HepG2 (cell line): ENCODE measurements around the gene GATD1. TPM values are rescaled to one million over a fixed set of nuclear protein-coding genes. Genes with fewer than 3 reads are reported as not detected.
A peak's percentile ranks its signal among the peaks of the same experiment; 100 is the strongest.

Source experiments
- ARID2 ChIP-seq: sonication (generic); formaldehyde crosslinking; IDR thresholded peaks from 2 replicates; pipeline ENCODE4 v1.8.1; 2022; ENCODE audit warnings: mild to moderate bottlenecking, missing genetic modification reagents, borderline replicate concordance
- CENPT ChIP-seq: sonication (generic); formaldehyde crosslinking; IDR thresholded peaks from 2 replicates; pipeline ENCODE4 v1.8.0; 2022; ENCODE audit warnings: low read depth, mild to moderate bottlenecking, moderate library complexity, missing genetic modification reagents
- GATAD2A ChIP-seq: IDR thresholded peaks from 2 replicates; pipeline ENCODE4 v1.6.1; 2016
- HDAC1 ChIP-seq: sonication (generic); formaldehyde crosslinking; IDR thresholded peaks from 2 replicates; pipeline ENCODE4 v1.5.1; 2020; ENCODE audit warnings: mild to moderate bottlenecking, missing genetic modification reagents
- KLF13 ChIP-seq: sonication (generic); formaldehyde crosslinking; IDR thresholded peaks from 2 replicates; pipeline ENCODE4 v1.4.0; 2020; ENCODE audit warnings: mild to moderate bottlenecking, missing genetic modification reagents
- NPAS2 ChIP-seq: sonication (generic); formaldehyde crosslinking; IDR thresholded peaks from 2 replicates; pipeline ENCODE4 v1.8.0; 2022; ENCODE audit warnings: mild to moderate bottlenecking, missing genetic modification reagents, borderline replicate concordance
- PITX1 ChIP-seq: sonication (generic); formaldehyde crosslinking; IDR thresholded peaks from 2 replicates; pipeline ENCODE4 v1.5.1; 2020; ENCODE audit warnings: mild to moderate bottlenecking, missing genetic modification reagents
- PRPF4 ChIP-seq: fragments of 200-400 bp; formaldehyde crosslinking; IDR thresholded peaks from 2 replicates; pipeline ENCODE4 v1.6.1; 2016; ENCODE audit warnings: low read length, low read depth; ENCODE audit not compliant: poor library complexity, severe bottlenecking
- RBM39 ChIP-seq: fragments of 200-400 bp; formaldehyde crosslinking; IDR thresholded peaks from one replicate; pipeline ENCODE4 v1.6.1; 2018; ENCODE audit warnings: antibody characterized with exemption, mild to moderate bottlenecking, low read depth, low read length; ENCODE audit not compliant: poor library complexity, severe bottlenecking
- SMAD1 ChIP-seq: sonication (generic); formaldehyde crosslinking; IDR thresholded peaks from 2 replicates; pipeline ENCODE4 v1.4.0; 2020; ENCODE audit warnings: missing genetic modification reagents, low read depth, mild to moderate bottlenecking, borderline replicate concordance
- ZBTB8A ChIP-seq: sonication (generic); formaldehyde crosslinking; IDR thresholded peaks from 2 replicates; pipeline ENCODE4 v1.4.0; 2020; ENCODE audit warnings: mild to moderate bottlenecking, low read depth, missing genetic modification reagents, borderline replicate concordance
- ZNF234 ChIP-seq: sonication (generic); formaldehyde crosslinking; conservative IDR thresholded peaks from 2 replicates; pipeline ENCODE4 v1.5.1; 2020; ENCODE audit warnings: mild to moderate bottlenecking, missing genetic modification reagents
- ZNF326 ChIP-seq: sonication (generic); formaldehyde crosslinking; IDR thresholded peaks from 2 replicates; pipeline ENCODE4 v1.4.0; 2020; ENCODE audit warnings: missing genetic modification reagents, borderline replicate concordance
- ZNF557 ChIP-seq: sonication (generic); formaldehyde crosslinking; IDR thresholded peaks from 2 replicates; pipeline ENCODE4 v1.4.0; 2020; ENCODE audit warnings: missing genetic modification reagents
- ZNF569 ChIP-seq: sonication (generic); formaldehyde crosslinking; IDR thresholded peaks from 2 replicates; pipeline ENCODE4 v1.5.0; 2020; ENCODE audit warnings: mild to moderate bottlenecking, missing genetic modification reagents, moderate library complexity, borderline replicate concordance
- ZNF674 ChIP-seq: sonication (generic); formaldehyde crosslinking; IDR thresholded peaks from 2 replicates; pipeline ENCODE4 v1.5.0; 2020; ENCODE audit warnings: low read depth, mild to moderate bottlenecking, missing genetic modification reagents
- ZNF792 ChIP-seq: IDR thresholded peaks from 2 replicates; pipeline ENCODE4 v1.6.1; 2016
- ZSCAN12 ChIP-seq: sonication (generic); formaldehyde crosslinking; IDR thresholded peaks from 2 replicates; pipeline ENCODE4 v1.9.0; 2021; ENCODE audit warnings: mild to moderate bottlenecking, missing genetic modification reagents
- polyA plus RNA-seq, 8 experiments: library from polyadenylated mRNA; depleted of rRNA in 3 of 8; stranded (reverse) in 7 of 8; unstranded in 1 of 8; fragments of >200 nt; fragmentation: Illumina TruSeq in 4 of 8; extraction: Trizol in 4 of 8; gene quantifications; 2 replicates each; pipeline versions ENCODE4 v1.2.1 to v1.2.3, GENCODE V29; 2011 to 2016; ENCODE audit warnings: low read depth in 4 of 8, missing spikeins in 1 of 8, mixed read lengths in 1 of 8; ENCODE audit not compliant: insufficient read depth in 1 of 8
- total RNA-seq, 5 experiments: library from RNA; depleted of rRNA; stranded (reverse); fragments of >200 nt; fragmentation: Illumina TruSeq; extraction: Trizol; gene quantifications; 2 replicates each; pipeline ENCODE4 v1.2.3, GENCODE V29; 2016; ENCODE audit warnings: low read depth in 1 of 5
- TF ChIP-seq, protein P1 (sequence below): sonication (generic); formaldehyde crosslinking; IDR thresholded peaks from 2 replicates; pipeline ENCODE4 v1.8.0; 2022; ENCODE audit warnings: mild to moderate bottlenecking, missing genetic modification reagents; ENCODE audit not compliant: insufficient replicate concordance
- TF ChIP-seq, protein P2 (sequence below): sonication (generic); formaldehyde crosslinking; IDR thresholded peaks from one replicate; pipeline ENCODE4 v1.5.1; 2020; ENCODE audit warnings: mild to moderate bottlenecking, missing genetic modification reagents; ENCODE audit errors: not compliant biosample characterization

Gene GATD1
- total and polyA plus RNA-seq, 2 of the 13 experiments (the other 11 are each of a cell fraction or from before 2014, with no cell fraction given) = 31.3 to 60.5 TPM

DNA sequence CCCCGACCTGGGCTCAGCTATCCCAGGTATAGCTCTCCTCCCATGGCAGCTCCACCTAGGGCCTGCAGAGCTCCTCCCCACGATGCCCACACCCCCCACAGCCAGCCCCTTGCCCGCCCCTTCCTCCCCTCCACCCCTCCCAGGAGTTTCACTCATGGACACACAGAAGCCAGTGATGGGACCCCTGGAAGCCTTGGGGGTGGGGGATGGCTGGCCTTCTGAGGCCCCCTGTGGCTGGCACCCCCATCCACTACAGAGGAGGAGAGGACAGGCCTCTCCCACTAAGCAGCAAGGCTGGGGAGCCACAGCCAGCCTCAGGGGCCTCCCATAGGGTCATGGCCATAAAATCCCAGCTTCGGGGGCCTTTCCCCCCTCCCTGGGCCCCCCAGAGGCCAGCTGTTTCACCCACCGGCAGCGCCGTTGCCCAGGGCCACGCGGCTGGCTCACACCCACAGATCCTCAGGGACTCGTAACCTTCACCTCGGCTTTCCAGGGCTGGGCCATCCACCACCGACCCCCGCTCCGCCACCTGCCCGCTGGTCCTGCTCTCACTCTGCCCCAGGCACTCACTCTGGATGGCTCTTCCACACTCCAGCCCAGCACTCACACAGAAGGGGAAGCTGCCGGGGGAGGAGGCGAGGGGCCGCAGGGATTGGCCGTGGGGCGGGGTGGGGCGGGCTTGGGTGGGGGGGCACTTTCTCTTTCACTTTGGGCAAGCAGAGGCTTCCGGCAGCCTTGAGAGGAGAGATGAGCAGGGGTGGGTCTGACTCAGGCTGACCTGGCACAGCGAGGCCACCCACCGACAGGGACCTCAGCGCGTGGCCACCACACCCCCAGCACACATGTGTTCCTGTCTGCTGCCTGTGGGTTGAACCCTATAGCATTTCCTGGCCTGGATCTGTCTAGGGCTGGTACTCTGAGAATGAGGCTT is 18.6 kb upstream of the GATD1 start (continued):
- TF ChIP-seq PRPF4 = no peak
- TF ChIP-seq ZBTB8A (CRISPR knock-in tag) = no peak
- TF ChIP-seq ZNF326 (CRISPR knock-in tag) = no peak
- no peak for TF ChIP-seq RBM39
- no peak for TF ChIP-seq GATAD2A (CRISPR knock-in tag)
- TF ChIP-seq PITX1 (CRISPR knock-in tag) = no peak
- TF ChIP-seq SMAD1 (CRISPR knock-in tag) = no peak
- no peak for TF ChIP-seq NPAS2
- TF ChIP-seq ZNF234 (CRISPR knock-in tag) = no peak
- TF ChIP-seq, protein P1, sequence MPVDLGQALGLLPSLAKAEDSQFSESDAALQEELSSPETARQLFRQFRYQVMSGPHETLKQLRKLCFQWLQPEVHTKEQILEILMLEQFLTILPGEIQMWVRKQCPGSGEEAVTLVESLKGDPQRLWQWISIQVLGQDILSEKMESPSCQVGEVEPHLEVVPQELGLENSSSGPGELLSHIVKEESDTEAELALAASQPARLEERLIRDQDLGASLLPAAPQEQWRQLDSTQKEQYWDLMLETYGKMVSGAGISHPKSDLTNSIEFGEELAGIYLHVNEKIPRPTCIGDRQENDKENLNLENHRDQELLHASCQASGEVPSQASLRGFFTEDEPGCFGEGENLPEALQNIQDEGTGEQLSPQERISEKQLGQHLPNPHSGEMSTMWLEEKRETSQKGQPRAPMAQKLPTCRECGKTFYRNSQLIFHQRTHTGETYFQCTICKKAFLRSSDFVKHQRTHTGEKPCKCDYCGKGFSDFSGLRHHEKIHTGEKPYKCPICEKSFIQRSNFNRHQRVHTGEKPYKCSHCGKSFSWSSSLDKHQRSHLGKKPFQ = peak; percentile 49
- no peak for TF ChIP-seq ZNF792 (CRISPR knock-in tag)
- no peak for TF ChIP-seq ARID2 (CRISPR knock-in tag)
- TF ChIP-seq, protein P2, sequence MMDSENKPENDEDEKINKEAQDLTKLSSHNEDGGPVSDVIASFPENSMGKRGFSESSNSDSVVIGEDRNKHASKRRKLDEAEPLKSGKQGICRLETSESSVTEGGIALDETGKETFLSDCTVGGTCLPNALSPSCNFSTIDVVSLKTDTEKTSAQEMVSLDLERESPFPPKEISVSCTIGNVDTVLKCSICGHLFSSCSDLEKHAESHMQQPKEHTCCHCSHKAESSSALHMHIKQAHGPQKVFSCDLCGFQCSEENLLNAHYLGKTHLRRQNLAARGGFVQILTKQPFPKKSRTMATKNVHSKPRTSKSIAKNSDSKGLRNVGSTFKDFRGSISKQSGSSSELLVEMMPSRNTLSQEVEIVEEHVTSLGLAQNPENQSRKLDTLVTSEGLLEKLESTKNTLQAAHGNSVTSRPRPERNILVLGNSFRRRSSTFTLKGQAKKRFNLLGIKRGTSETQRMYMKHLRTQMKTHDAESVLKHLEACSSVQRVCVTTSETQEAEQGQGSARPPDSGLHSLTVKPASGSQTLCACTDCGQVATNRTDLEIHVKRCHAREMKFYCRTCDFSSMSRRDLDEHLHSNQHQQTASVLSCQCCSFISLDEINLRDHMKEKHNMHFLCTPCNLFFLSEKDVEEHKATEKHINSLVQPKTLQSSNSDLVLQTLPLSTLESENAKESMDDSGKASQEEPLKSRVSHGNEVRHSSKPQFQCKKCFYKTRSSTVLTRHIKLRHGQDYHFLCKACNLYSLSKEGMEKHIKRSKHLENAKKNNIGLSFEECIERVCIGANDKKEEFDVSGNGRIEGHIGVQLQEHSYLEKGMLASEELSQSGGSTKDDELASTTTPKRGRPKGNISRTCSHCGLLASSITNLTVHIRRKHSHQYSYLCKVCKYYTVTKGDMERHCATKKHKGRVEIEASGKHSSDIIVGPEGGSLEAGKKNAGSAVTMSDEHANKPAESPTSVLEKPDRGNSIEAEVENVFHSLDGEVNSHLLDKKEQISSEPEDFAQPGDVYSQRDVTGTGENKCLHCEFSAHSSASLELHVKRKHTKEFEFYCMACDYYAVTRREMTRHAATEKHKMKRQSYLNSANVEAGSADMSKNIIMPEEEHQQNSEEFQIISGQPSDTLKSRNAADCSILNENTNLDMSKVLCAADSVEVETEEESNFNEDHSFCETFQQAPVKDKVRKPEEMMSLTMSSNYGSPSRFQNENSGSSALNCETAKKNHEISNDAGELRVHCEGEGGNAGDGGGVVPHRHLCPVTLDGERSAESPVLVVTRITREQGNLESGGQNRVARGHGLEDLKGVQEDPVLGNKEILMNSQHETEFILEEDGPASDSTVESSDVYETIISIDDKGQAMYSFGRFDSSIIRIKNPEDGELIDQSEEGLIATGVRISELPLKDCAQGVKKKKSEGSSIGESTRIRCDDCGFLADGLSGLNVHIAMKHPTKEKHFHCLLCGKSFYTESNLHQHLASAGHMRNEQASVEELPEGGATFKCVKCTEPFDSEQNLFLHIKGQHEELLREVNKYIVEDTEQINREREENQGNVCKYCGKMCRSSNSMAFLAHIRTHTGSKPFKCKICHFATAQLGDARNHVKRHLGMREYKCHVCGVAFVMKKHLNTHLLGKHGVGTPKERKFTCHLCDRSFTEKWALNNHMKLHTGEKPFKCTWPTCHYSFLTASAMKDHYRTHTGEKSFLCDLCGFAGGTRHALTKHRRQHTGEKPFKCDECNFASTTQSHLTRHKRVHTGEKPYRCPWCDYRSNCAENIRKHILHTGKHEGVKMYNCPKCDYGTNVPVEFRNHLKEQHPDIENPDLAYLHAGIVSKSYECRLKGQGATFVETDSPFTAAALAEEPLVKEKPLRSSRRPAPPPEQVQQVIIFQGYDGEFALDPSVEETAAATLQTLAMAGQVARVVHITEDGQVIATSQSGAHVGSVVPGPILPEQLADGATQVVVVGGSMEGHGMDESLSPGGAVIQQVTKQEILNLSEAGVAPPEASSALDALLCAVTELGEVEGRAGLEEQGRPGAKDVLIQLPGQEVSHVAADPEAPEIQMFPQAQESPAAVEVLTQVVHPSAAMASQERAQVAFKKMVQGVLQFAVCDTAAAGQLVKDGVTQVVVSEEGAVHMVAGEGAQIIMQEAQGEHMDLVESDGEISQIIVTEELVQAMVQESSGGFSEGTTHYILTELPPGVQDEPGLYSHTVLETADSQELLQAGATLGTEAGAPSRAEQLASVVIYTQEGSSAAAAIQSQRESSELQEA (CRISPR knock-in tag) = no peak
- no peak for TF ChIP-seq ZNF674 (CRISPR knock-in tag)
- TF ChIP-seq ZSCAN12 (CRISPR knock-in tag) = no peak
- no peak for TF ChIP-seq HDAC1 (CRISPR knock-in tag)
- no peak for TF ChIP-seq ZNF557
- TF ChIP-seq ZNF569 (CRISPR knock-in tag) = no peak
- TF ChIP-seq CENPT (CRISPR knock-in tag) = no peak
- TF ChIP-seq KLF13 (CRISPR knock-in tag) = no peak
